Measurements from ENCODE around the gene RPS19BP1. TPM values are rescaled to one million over a fixed set of nuclear protein-coding genes. Genes with fewer than 3 reads are reported as not detected.

The RPS19BP1 gene
- total and polyA plus RNA-seq, 9 donors: 9.1 to 130 (median 44.2) TPM

GRCh38 chr22:39553429-39553828 is 20.9 kb upstream of the RPS19BP1 start:
- intact Hi-C loops (cut with DNase I): no loop called here
- no peak for TF ChIP-seq CTCF (IDR thresholded peaks at IDR 0.05)
- no peak for TF ChIP-seq POLR2A (IDR thresholded peaks at IDR 0.05)
- no peak for TF ChIP-seq EP300 (IDR thresholded peaks at IDR 0.05)
- H3K27ac ChIP-seq: no peak overlapping the region
- 67 to 100% (median 80%) methylated on average over 3 of the region's 3 CpGs for WGBS, 3 donors
- H3K27me3 ChIP-seq: no peaks in the 10 kb centered on the region
- no peaks in the 10 kb centered on the region for H3K9me3 ChIP-seq
- H3K4me1 ChIP-seq (ENCODE audit: insufficient read depth): no peaks in the 10 kb centered on the region
- no peak overlapping the region for H3K4me3 ChIP-seq
- no peak for DNase-seq
- H3K36me3 ChIP-seq: no peaks in the 10 kb centered on the region

DNA sequence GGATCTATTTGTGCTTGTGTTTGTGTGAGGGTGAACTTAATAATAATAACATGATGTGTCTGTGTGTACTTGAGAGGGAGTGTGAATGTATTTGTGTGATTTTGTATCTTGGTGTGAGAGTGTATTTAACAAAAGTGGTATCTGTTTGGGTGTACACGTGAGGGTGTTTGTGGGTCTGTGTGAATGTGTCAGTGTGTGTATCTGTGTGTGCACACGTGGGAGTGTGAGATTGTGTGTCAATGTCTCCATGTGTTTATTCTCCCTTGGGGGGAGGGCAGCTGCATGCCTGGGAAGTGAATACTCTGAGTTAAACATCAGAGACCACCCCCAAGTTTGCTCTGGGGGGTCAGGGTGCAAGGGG is 15.0 kb upstream of the RPS19BP1 start:
- intact Hi-C loops (cut with DNase I): loop anchor here in 1 of 4 donors (10.0 kb wide), 1 partner anchor 477 kb away; no protein-coding TSS in a partner anchor
- 23 to 32% (median 32%) methylated on average over 2 of the region's 2 CpGs for WGBS, 3 donors
- no peaks in the 10 kb centered on the region for H3K36me3 ChIP-seq

DNA sequence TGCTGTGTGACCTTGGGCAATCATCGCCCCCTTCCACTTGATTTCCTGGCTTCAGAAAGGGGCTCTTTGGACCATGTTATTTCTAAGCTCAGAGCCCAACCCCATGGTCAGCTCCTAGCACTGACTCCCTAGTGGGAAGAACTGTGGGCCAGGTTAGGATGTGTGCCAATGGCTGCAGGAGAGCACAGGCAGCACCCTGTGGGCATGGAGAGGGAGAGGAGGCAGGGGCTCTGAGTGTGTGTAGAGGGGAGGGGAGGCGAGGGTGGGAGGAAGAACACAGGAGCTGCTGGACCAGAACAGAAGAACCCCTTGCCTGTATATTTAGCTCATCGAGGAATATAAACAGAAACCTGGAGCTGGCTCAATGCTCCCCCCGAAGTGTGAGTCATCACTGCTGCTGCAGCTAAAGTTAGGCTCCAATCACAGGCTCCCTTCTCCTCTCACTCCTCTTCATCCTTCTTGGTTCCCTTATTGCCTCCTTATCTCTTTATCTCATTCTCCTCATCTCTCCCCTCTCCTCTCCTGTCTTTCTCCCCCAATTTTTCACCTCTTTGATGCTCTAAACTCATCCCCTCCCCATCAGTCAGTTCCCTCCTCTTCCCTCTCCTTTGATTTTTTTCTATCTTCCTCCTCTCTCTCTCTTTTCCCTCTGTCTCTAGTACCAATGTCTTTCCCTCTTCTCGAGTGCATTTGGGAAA is 14.5 kb upstream of the RPS19BP1 start:
- H3K36me3 ChIP-seq: no peaks in the 10 kb centered on the region
- intact Hi-C loops (cut with DNase I): loop anchor here in 1 of 4 donors (10.0 kb wide), 1 partner anchor 478 kb away; no protein-coding TSS in a partner anchor
- no peak for DNase-seq
- 23 to 39% (median 29%) methylated on average over 5 of the region's 5 CpGs for WGBS, 3 donors
- TF ChIP-seq POLR2A (IDR thresholded peaks at IDR 0.05): no peak
- no peak for TF ChIP-seq CTCF (IDR thresholded peaks at IDR 0.05)
- TF ChIP-seq EP300 (IDR thresholded peaks at IDR 0.05): no peak
- no peaks in the 10 kb centered on the region for H3K9me3 ChIP-seq
- no peak overlapping the region for H3K27ac ChIP-seq
- no peaks in the 10 kb centered on the region for H3K4me1 ChIP-seq (ENCODE audit: insufficient read depth)
- H3K4me3 ChIP-seq: no peak overlapping the region
- no peaks in the 10 kb centered on the region for H3K27me3 ChIP-seq

More for the DNA sequence above, 15.0 kb upstream of the RPS19BP1 start:
- H3K4me1 ChIP-seq (ENCODE audit: insufficient read depth): no peaks in the 10 kb centered on the region
- DNase-seq: no peak
- no peaks in the 10 kb centered on the region for H3K27me3 ChIP-seq
- no peak overlapping the region for H3K4me3 ChIP-seq
- no peaks in the 10 kb centered on the region for H3K9me3 ChIP-seq
- H3K27ac ChIP-seq: no peak overlapping the region
- no peak for TF ChIP-seq EP300 (IDR thresholded peaks at IDR 0.05)
- TF ChIP-seq CTCF (IDR thresholded peaks at IDR 0.05): no peak
- no peak for TF ChIP-seq POLR2A (IDR thresholded peaks at IDR 0.05)

DNA sequence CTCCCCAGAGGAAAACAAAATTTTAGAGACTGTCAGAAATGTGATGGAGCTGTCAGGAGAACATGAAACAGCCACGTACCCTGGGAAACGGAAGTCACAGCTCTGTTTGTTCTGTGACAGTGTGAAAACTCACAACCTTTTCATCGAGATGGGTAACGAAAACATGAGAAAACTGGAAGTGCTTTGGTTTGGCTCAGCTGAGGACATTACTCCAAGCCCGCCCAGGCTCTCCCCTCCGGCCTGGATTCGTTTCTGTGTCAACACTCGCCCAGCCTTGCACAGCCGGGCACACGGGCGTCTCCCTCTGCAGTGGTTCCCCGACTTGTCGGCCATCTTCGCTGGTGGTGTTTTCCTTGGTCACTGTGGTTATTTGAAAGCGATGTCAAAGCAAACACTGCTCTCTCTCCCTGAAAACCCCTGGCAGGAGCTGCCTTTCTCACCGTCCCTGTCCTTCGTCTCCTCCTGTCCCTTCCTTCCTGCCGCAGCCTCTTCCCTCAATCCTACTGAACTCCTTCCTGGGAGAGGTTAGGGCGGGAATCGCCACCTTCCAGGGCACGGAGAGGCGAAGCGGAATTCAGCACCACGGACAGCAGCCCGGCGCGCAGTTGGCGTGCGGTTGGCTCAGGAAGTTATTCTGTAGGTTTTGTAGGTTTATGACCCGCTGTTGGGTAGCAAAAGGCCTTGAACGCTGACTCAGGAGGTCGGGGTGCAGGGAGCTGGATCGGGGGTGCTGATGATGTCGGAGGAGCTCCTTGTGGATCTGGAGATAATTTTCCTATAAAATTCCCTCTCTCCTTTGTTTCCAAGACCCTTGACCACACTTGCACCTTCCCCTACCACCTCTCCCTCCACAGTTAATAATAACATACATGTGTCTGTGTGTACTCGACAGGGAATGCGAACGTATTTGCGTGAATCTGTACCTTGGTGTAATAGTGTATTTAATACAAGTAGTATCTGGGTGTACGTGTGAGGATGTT is 13.1 kb upstream of the RPS19BP1 start:
- no peak overlapping the region for H3K27ac ChIP-seq
- H3K4me3 ChIP-seq: no peak overlapping the region
- no peaks in the 10 kb centered on the region for H3K9me3 ChIP-seq
- no peaks in the 10 kb centered on the region for H3K27me3 ChIP-seq
- TF ChIP-seq EP300 (IDR thresholded peaks at IDR 0.05) (no peak), POLR2A (IDR thresholded peaks at IDR 0.05) (no peak), CTCF (IDR thresholded peaks at IDR 0.05) (no peak)
- DNase-seq: peak in 3 of 5 donors; percentile 66 to 76 (median 70)
- WGBS, 3 donors: 21 to 29% (median 25%) methylated on average over 39 of the region's 39 CpGs
- intact Hi-C loops (cut with DNase I): loop anchor here in 1 of 4 donors (10.0 kb wide), 1 partner anchor 479 kb away; no protein-coding TSS in a partner anchor
- H3K36me3 ChIP-seq: no peaks in the 10 kb centered on the region
- no peaks in the 10 kb centered on the region for H3K4me1 ChIP-seq (ENCODE audit: insufficient read depth)
